Naive thymus-derived CD4-positive, alpha-beta T cell (primary cell): ENCODE results near the gene TMEM203. TPM values are rescaled to one million over a fixed set of nuclear protein-coding genes. Genes with fewer than 3 reads are reported as not detected.
"Not testable (repeated sequence)": the region's sequence is repeated elsewhere in the genome, so short reads cannot be mapped to it uniquely, and the experiment has no call there.

ENCODE experiments used
- ATAC-seq: fragments of 150-1000 bp; cut with Tn5 transposase; 2 replicates; pipeline ENCODE4 v1.10.0; 2021; ENCODE audit warnings: mild to moderate bottlenecking, moderate library complexity
- CTCF ChIA-PET: fragments of 350-600 bp; sonication (Branson Sonifier 250); formaldehyde crosslinking; loops from one replicate; lab custom pipeline; 2021; ENCODE audit warnings: antibody characterized with exemption; lab: Charles Lee
- POLR2A ChIA-PET: fragments of 350-600 bp; sonication (Branson Sonifier 250); formaldehyde crosslinking; loops from one replicate; lab custom pipeline; 2021; ENCODE audit warnings: antibody characterized with exemption, inconsistent platforms; lab: Charles Lee
- DNase-seq, 9 donors: peaks; one replicate each; pipeline versions ENCODE4 v3.0.0 to v3.0.0-alpha.2; 2020 to 2022; ENCODE audit warnings: mixed read lengths in 1 of 9
- H3K27ac ChIP-seq: one replicate; pipeline ENCODE4 v1.7.0; 2013; ENCODE audit warnings: mild to moderate bottlenecking, low read depth, low read length, moderate library complexity
- H3K27me3 ChIP-seq, 2 donors: one replicate each; pipeline ENCODE4 v1.7.0; 2013; ENCODE audit warnings: low read length in 2 of 2, mild to moderate bottlenecking in 2 of 2, moderate library complexity in 2 of 2; ENCODE audit not compliant: control insufficient read depth in 2 of 2, insufficient read depth in 2 of 2
- H3K36me3 ChIP-seq, 3 experiments: 1 replicate in 2 of 3; 2 replicates in 1 of 3; pipeline ENCODE4 v1.7.0; 2013; ENCODE audit warnings: low read length in 3 of 3, mild to moderate bottlenecking in 3 of 3, moderate library complexity in 1 of 3; ENCODE audit not compliant: insufficient read depth in 3 of 3, control insufficient read depth in 2 of 3
- H3K4me1 ChIP-seq, 2 donors: one replicate each; pipeline ENCODE4 v1.7.0; 2013; ENCODE audit warnings: low read length in 2 of 2, mild to moderate bottlenecking in 2 of 2, moderate library complexity in 1 of 2; ENCODE audit not compliant: control insufficient read depth in 2 of 2, insufficient read depth in 2 of 2
- H3K4me3 ChIP-seq: 2 replicates; pipeline ENCODE4 v1.7.0; 2013; ENCODE audit warnings: mild to moderate bottlenecking, low read length
- H3K9me3 ChIP-seq, 3 experiments: 1 replicate in 2 of 3; 2 replicates in 1 of 3; pipeline ENCODE4 v1.7.0; 2013; ENCODE audit warnings: low read length in 3 of 3; ENCODE audit not compliant: control insufficient read depth in 2 of 3
- H3K27ac Mint-ChIP-seq, 9 donors: one replicate each; pipeline ENCODE4 v1.8.0; 2020 to 2022; ENCODE audit warnings: mixed read lengths in 9 of 9, mild to moderate bottlenecking in 8 of 9, moderate library complexity in 5 of 9, inconsistent platforms in 2 of 9
- H3K27me3 Mint-ChIP-seq, 5 donors: one replicate each; pipeline ENCODE4 v1.8.0; 2021 to 2022; ENCODE audit warnings: mixed read lengths in 5 of 5, mild to moderate bottlenecking in 1 of 5
- H3K36me3 Mint-ChIP-seq, 5 donors: one replicate each; pipeline ENCODE4 v1.8.0; 2020 to 2022; ENCODE audit warnings: mixed read lengths in 5 of 5, mild to moderate bottlenecking in 3 of 5, inconsistent platforms in 1 of 5
- H3K4me1 Mint-ChIP-seq, 7 donors: one replicate each; pipeline ENCODE4 v1.8.0; 2020 to 2022; ENCODE audit warnings: mixed read lengths in 7 of 7, mild to moderate bottlenecking in 3 of 7, inconsistent platforms in 1 of 7
- H3K4me3 Mint-ChIP-seq, 10 donors: one replicate each; pipeline ENCODE4 v1.8.0; 2020 to 2022; ENCODE audit warnings: mild to moderate bottlenecking in 10 of 10, mixed read lengths in 10 of 10, moderate library complexity in 6 of 10, inconsistent platforms in 2 of 10
- H3K9me3 Mint-ChIP-seq, 11 donors: one replicate each; pipeline ENCODE4 v1.8.0; 2020 to 2022; ENCODE audit warnings: mixed read lengths in 11 of 11, mild to moderate bottlenecking in 4 of 11, inconsistent platforms in 1 of 11, moderate library complexity in 1 of 11
- intact Hi-C, 2 donors: fragments of 100-400 bp; cut with micrococcal nuclease; formaldehyde crosslinking; loops; one replicate each; pipeline ENCODE4 v1.15.1; 2023
- polyA plus RNA-seq, 2 donors: library from polyadenylated mRNA; unstranded; fragments of 300-500 nt; fragmentation: Illumina TruSeq; gene quantifications; one replicate each; pipeline ENCODE4 v1.2.3, GENCODE V29; 2021
- total RNA-seq, 6 experiments: library from RNA in 5 of 6; stranded (reverse) in 5 of 6; gene quantifications; 1 replicate in 5 of 6; 2 replicates in 1 of 6; pipeline ENCODE4 v1.2.3 and lab custom pipeline; 2021 to 2026

Gene TMEM203
- total and polyA plus RNA-seq, 7 experiments from 2014 or later, result 22.6 to 172 (median 38.1) TPM

DNA sequence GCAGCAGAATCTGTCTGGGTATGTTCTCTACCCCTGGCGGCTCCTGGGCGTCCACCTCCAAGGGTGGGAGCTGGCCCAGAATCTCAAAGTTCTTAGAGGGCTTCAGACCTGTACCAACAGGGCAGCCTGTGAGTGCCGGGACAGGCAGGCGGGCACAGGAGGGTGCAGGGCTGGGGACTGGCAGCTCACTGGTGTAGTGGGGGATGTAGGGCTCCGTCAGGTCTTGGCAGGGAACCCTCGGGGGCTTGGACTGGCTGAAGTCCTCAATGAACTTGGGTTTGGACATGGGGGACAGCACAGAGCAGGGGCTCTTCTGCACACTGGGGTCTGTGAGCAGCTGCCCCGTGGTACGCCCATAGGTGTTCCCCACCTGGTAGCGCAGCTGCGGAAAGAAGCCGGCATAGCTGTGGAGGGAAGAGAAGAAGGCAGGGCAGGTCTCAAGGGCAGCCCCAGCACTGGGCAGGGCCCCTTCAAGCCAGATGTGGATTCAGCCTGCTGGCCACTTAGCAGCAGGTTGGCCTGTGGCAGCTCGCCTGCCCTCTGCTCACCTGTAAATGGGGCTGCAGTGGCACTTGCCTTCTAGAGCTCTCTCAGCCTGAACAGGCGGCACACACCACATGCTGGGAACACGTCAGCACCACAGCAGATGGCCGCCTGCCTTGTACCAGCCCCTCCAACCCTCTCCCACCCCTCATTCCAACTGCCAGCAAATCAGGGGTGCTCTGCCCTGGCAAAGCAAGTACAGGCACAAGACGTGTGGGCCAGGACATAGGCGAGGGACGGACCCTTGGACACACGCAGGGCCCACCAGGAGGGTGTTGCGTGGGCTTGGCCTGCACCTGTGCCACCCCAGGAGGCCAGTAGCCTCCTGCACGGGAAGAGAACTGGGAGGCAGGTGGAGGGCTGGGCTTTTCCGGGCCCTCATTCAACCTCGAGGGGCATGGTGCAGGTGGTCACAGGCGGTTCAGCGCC is 40.3 kb upstream of the TMEM203 start:
- Histone ChIP-seq H3K27ac (no peak overlapping the region), H3K36me3 (peaks cover 0 to 19% (median 9%) of the 10 kb centered on the region in 3 experiments), H3K9me3 (no peaks in the 10 kb centered on the region), H3K4me3 (no peak overlapping the region), H3K4me1 (peaks cover 9 to 11% of the 10 kb centered on the region in 2 donors), H3K27me3 (no peaks in the 10 kb centered on the region)
- Mint-ChIP-seq H3K36me3 (peaks cover 0 to 14% (median 4%) of the 10 kb centered on the region in 5 donors), H3K4me3 (no peak overlapping the region), H3K4me1 (peaks cover 7 to 24% (median 12%) of the 10 kb centered on the region in 7 donors), H3K9me3 (peaks cover 0 to 9% (median 0%) of the 10 kb centered on the region in 11 donors), H3K27ac (peak overlapping the region in 1 of 9 donors; percentile 43), H3K27me3 (peaks cover 0 to 4% (median 0%) of the 10 kb centered on the region in 5 donors)
- intact Hi-C loops, result no loop called here
- POLR2A ChIA-PET, result interaction anchor here (0.6 to 10.7 kb wide), 2 partner anchors 7 to 391 kb away, joined by 4 to 168 read pairs; partner anchors contain the start of genes NELFB and STPG3
- DNase-seq, result no peak
- CTCF ChIA-PET, result no interaction called here
- ATAC-seq, result no peak

DNA sequence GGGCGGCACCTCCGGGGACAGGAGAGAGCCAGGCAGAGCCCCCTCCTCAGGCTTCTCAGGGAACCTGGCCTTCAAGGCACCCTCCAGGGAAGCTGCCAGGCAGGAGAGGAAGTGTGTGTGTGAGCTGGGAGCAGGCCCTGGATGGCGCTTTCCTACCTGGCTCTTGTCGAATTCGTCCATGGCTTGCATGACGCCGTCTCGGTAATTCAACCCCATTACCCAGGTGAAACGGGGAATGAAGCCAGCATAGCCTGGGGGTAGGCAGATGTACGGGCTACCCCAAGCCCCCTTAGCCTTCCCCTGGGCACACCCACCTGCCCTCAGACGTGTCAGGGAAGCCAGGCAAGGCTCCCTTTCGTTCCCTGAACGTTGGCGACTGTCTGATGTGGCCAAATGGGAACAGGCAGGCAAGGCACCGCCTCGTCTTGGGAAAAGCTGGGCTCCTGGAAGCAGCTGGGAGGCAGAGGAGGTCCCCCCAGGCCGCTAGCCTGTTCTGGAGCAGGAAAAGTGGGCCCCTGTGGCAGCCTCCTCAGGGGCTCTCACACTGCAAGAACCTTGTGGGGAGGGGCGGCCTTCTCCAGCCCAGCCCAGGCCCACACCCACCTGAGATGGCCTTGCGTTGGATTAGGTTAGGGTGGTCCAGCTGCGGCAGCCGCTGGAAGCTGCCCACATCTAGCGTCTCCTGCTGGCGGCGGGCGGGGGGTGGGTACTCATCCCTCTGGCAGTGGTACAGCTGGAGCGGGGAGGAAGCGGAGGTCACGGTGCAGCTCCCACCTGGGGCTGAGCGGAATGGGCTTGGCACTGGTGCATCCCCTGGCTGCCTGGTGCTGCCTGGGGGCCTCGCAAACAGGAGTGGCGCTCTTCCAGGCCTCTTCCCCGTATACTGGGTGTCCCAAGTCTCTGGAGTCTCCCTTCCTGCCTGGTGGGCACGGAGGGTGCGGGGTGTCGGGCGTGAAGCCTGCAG is 39.3 kb upstream of the TMEM203 start:
- H3K27ac ChIP-seq, result no peak overlapping the region
- H3K4me3 Mint-ChIP-seq, result no peak overlapping the region
- H3K27me3 Mint-ChIP-seq, result peaks cover 0 to 4% (median 0%) of the 10 kb centered on the region in 5 donors
- DNase-seq, result peak in 1 of 9 donors; percentile 38
- ATAC-seq, result no peak
- no peak overlapping the region for H3K4me3 ChIP-seq
- no peaks in the 10 kb centered on the region for H3K27me3 ChIP-seq
- CTCF ChIA-PET, result no interaction called here
- peaks cover 9 to 11% of the 10 kb centered on the region in 2 donors for H3K4me1 ChIP-seq
- peaks cover 7 to 25% (median 12%) of the 10 kb centered on the region in 7 donors for H3K4me1 Mint-ChIP-seq
- peaks cover 0 to 9% (median 0%) of the 10 kb centered on the region in 11 donors for H3K9me3 Mint-ChIP-seq
- peaks cover 0 to 19% (median 9%) of the 10 kb centered on the region in 3 experiments for H3K36me3 ChIP-seq
- peak overlapping the region in 2 of 9 donors; percentile 43 to 49 for H3K27ac Mint-ChIP-seq
- no peaks in the 10 kb centered on the region for H3K9me3 ChIP-seq
- intact Hi-C loops, result loop anchor here in 1 of 2 donors (5.0 kb wide), 1 partner anchor 832 kb away; the partner anchor contains the start of genes ENTR1 and PMPCA
- H3K36me3 Mint-ChIP-seq, result peaks cover 0 to 14% (median 4%) of the 10 kb centered on the region in 5 donors
- POLR2A ChIA-PET, result interaction anchor here (0.6 to 10.7 kb wide), 2 partner anchors 8 to 392 kb away, joined by 4 to 168 read pairs; partner anchors contain the start of genes NELFB and STPG3

DNA sequence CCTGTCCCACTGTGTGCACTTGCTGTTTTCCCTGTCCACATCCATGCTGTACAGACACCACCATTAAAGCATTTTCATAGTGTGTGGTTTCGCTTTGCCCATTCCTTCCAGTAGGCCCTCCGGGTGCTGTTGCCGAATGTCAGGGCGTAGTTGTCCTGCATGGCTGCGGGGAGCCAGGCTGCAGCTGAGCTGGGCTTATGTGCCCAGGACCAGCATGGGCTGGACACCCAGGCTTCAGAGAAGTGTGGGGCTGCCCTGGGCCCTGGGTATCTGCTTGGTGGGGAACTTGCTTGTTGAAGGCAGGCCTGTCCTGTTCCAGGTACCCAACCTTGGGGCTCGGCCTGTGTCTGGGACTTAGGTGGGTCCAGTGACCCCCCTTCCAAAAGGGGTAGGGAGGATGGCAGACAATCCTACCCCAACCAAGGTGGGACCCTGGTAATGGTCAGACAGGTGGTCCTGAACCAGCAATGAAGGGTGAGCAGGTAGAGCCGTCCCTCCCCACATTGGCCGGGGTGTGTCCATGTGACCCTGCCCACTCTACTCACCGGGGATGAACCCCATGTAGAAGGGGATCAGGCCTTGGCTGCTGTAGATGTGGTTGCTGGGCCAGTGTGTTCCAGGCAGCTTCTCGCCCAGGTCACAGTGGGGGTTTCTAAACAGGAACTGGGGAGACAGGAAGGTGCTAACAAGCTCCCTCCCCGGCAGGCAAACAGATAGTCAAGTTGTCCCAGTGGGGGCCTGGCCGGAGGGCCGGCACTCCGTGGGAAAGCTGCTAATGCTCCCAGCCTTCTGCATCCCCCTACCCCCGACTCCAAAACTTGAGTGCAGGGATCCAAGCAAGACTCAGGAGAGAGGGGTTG is 38.4 kb upstream of the TMEM203 start:
- Histone ChIP-seq H3K27ac (no peak overlapping the region), H3K4me1 (peaks cover 11 to 14% of the 10 kb centered on the region in 2 donors), H3K36me3 (peaks cover 0 to 19% (median 9%) of the 10 kb centered on the region in 3 experiments), H3K9me3 (no peaks in the 10 kb centered on the region), H3K27me3 (no peaks in the 10 kb centered on the region), H3K4me3 (no peak overlapping the region)
- ATAC-seq, result no peak
- ChIA-PET POLR2A (interaction anchor here (0.9 to 10.7 kb wide), 3 partner anchors 9 to 157 kb away, joined by 4 to 168 read pairs (median 30); partner anchors contain the start of genes MAN1B1, NELFB and STPG3), CTCF (no interaction called here)
- Mint-ChIP-seq H3K27ac (peak overlapping the region in 2 of 9 donors; percentile 14 to 49), H3K36me3 (peaks cover 0 to 14% (median 4%) of the 10 kb centered on the region in 5 donors), H3K9me3 (peaks cover 0 to 9% (median 0%) of the 10 kb centered on the region in 11 donors), H3K4me3 (peak overlapping the region in 4 of 10 donors; percentile 5 to 88 (median 22)), H3K27me3 (peaks cover 0 to 4% (median 0%) of the 10 kb centered on the region in 5 donors), H3K4me1 (peaks cover 10 to 32% (median 18%) of the 10 kb centered on the region in 7 donors)
- no peak for DNase-seq
- intact Hi-C loops, result loop anchor here in 1 of 2 donors (5.0 kb wide), 1 partner anchor 832 kb away; the partner anchor contains the start of genes ENTR1 and PMPCA

DNA sequence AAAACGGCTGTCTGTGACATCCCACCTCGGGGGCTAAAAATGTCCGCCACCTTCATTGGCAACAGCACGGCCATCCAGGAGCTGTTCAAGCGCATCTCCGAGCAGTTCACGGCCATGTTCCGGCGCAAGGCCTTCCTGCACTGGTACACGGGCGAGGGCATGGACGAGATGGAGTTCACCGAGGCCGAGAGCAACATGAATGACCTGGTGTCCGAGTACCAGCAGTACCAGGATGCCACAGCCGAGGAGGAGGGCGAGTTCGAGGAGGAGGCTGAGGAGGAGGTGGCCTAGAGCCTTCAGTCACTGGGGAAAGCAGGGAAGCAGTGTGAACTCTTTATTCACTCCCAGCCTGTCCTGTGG is 37.8 kb upstream of the TMEM203 start:
- ATAC-seq, H3K9me3 ChIP-seq, DNase-seq, H3K27me3 Mint-ChIP-seq, H3K4me3 ChIP-seq, H3K27ac ChIP-seq, H3K27me3 ChIP-seq, H3K9me3 Mint-ChIP-seq: not testable (repeated sequence)
- ChIA-PET POLR2A (interaction anchor here (0.9 to 10.7 kb wide), 4 partner anchors 10 to 156 kb away, joined by 4 to 168 read pairs (median 18); partner anchors contain the start of genes DPP7, MAN1B1, NELFB and STPG3), CTCF (interaction anchor here (0.6 kb wide), 1 partner anchor 313 kb away, joined by 3 read pairs; no protein-coding TSS in a partner anchor)
- Mint-ChIP-seq H3K4me1 (peaks cover 12 to 34% (median 20%) of the 10 kb centered on the region in 7 donors), H3K27ac (peak overlapping the region in 1 of 9 donors; percentile 82), H3K4me3 (peak overlapping the region in 5 of 10 donors; percentile 32 to 88 (median 84)), H3K36me3 (peaks cover 0 to 14% (median 4%) of the 10 kb centered on the region in 5 donors)
- H3K36me3 ChIP-seq, result peaks cover 0 to 19% (median 9%) of the 10 kb centered on the region in 3 experiments
- intact Hi-C loops, result loop anchor here in 1 of 2 donors (5.0 kb wide), 1 partner anchor 831 kb away; the partner anchor contains the start of genes ENTR1 and PMPCA
- H3K4me1 ChIP-seq, result peaks cover 11 to 15% of the 10 kb centered on the region in 2 donors
